Hepatocyte (in vitro differentiated cells): ENCODE measurements around the gene C11orf52.

Experiments used
- CTCF ChIP-seq: fragments of 200-600 bp; sonication (generic); IDR thresholded peaks from 2 replicates; pipeline ENCODE4 v1.5.1; 2016; ENCODE audit warnings: antibody characterized with exemption, mild to moderate bottlenecking; ENCODE audit not compliant: poor library complexity
- EZH2 ChIP-seq: fragments of 200-600 bp; sonication (generic); IDR thresholded peaks from 2 replicates; pipeline ENCODE4 v1.6.1; 2016; ENCODE audit warnings: antibody characterized with exemption, mild to moderate bottlenecking, borderline replicate concordance

- TF ChIP-seq CTCF (no peak), EZH2 (no peak)
Measured at GRCh38 chr11:111946499-111946898, 27.8 kb downstream of the C11orf52 start.
